Measurements from ENCODE around the gene IL1RL2.

Gene IL1RL2

GRCh38 chr2:102149243-102149642 lies 37.6 kb upstream of the IL1RL2 start:
- H3K36me3 Mint-ChIP-seq = peaks cover 8 to 13% of the 10 kb centered on the region in 2 donors
- no peak for DNase-seq
- peaks cover 35% of the 10 kb centered on the region in 2 donors for H3K27me3 Mint-ChIP-seq
- peaks cover 38 to 39% of the 10 kb centered on the region in 2 donors for H3K9me3 Mint-ChIP-seq
- no peak overlapping the region for H3K27ac Mint-ChIP-seq
- ATAC-seq (replicated peaks) = no peak
- H3K4me1 Mint-ChIP-seq = peaks cover 0 to 4% of the 10 kb centered on the region in 2 donors
- H3K4me3 Mint-ChIP-seq = no peak overlapping the region

- DNase-seq (no peak), ATAC-seq (replicated peaks) (no peak)
- H3K4me3 Mint-ChIP-seq = no peak overlapping the region
- H3K4me1 Mint-ChIP-seq = peaks cover 0 to 4% of the 10 kb centered on the region in 2 donors
- H3K9me3 Mint-ChIP-seq = peaks cover 36 to 37% of the 10 kb centered on the region in 2 donors
- peaks cover 32 to 35% of the 10 kb centered on the region in 2 donors for H3K27me3 Mint-ChIP-seq
- H3K36me3 Mint-ChIP-seq = peaks cover 6 to 11% of the 10 kb centered on the region in 2 donors
- H3K27ac Mint-ChIP-seq = no peak overlapping the region
Observed at GRCh38 chr2:102149644-102150455, 37.0 kb upstream of the IL1RL2 start.

GRCh38 chr2:102154364-102154763 lies 32.5 kb upstream of the IL1RL2 start:
- peaks cover 6 to 10% of the 10 kb centered on the region in 2 donors for H3K9me3 Mint-ChIP-seq
- ATAC-seq (replicated peaks) = no peak
- no peaks in the 10 kb centered on the region for H3K36me3 Mint-ChIP-seq
- DNase-seq = no peak
- no peak overlapping the region for H3K4me3 Mint-ChIP-seq
- H3K27ac Mint-ChIP-seq = no peak overlapping the region
- peaks cover 8 to 22% of the 10 kb centered on the region in 2 donors for H3K27me3 Mint-ChIP-seq
- H3K4me1 Mint-ChIP-seq = no peaks in the 10 kb centered on the region

GRCh38 chr2:102154946-102155702 lies 31.7 kb upstream of the IL1RL2 start:
- no peaks in the 10 kb centered on the region for H3K4me1 Mint-ChIP-seq
- DNase-seq = no peak
- no peak for ATAC-seq (replicated peaks)
- no peak overlapping the region for H3K27ac Mint-ChIP-seq
- H3K9me3 Mint-ChIP-seq = peaks cover 6 to 9% of the 10 kb centered on the region in 2 donors
- H3K36me3 Mint-ChIP-seq = no peaks in the 10 kb centered on the region
- H3K4me3 Mint-ChIP-seq = no peak overlapping the region
- H3K27me3 Mint-ChIP-seq = peaks cover 8 to 22% of the 10 kb centered on the region in 2 donors

- Mint-ChIP-seq H3K4me1 (no peaks in the 10 kb centered on the region), H3K9me3 (peaks cover 6 to 9% of the 10 kb centered on the region in 2 donors), H3K27ac (no peak overlapping the region), H3K36me3 (no peaks in the 10 kb centered on the region), H3K27me3 (peaks cover 8 to 22% of the 10 kb centered on the region in 2 donors), H3K4me3 (no peak overlapping the region)
- ATAC-seq (replicated peaks) = no peak
- no peak for DNase-seq
Observed at GRCh38 chr2:102155703-102156515, 30.9 kb upstream of the IL1RL2 start.

- no peak for DNase-seq
- Mint-ChIP-seq H3K27me3 (peaks cover 0 to 11% of the 10 kb centered on the region in 2 donors), H3K36me3 (no peaks in the 10 kb centered on the region), H3K27ac (no peak overlapping the region), H3K4me3 (no peak overlapping the region), H3K4me1 (no peaks in the 10 kb centered on the region), H3K9me3 (peaks cover 6% of the 10 kb centered on the region in 2 donors)
- no peak for ATAC-seq (replicated peaks)
Observed at GRCh38 chr2:102158011-102158755, 28.6 kb upstream of the IL1RL2 start.

- H3K4me1 Mint-ChIP-seq = no peaks in the 10 kb centered on the region
- no peak overlapping the region for H3K4me3 Mint-ChIP-seq
- H3K9me3 Mint-ChIP-seq = peaks cover 0 to 5% of the 10 kb centered on the region in 2 donors
- H3K27ac Mint-ChIP-seq = no peak overlapping the region
- no peak for ATAC-seq (replicated peaks)
- no peak for DNase-seq
- H3K36me3 Mint-ChIP-seq = no peaks in the 10 kb centered on the region
- H3K27me3 Mint-ChIP-seq = peaks cover 4 to 10% of the 10 kb centered on the region in 2 donors
Observed at GRCh38 chr2:102159295-102159694, 27.5 kb upstream of the IL1RL2 start.

GRCh38 chr2:102166189-102166845 lies 20.5 kb upstream of the IL1RL2 start:
- H3K27ac Mint-ChIP-seq = no peak overlapping the region
- no peaks in the 10 kb centered on the region for H3K36me3 Mint-ChIP-seq
- peaks cover 8 to 12% of the 10 kb centered on the region in 2 donors for H3K27me3 Mint-ChIP-seq
- ATAC-seq (replicated peaks) (no peak), DNase-seq (no peak)
- no peaks in the 10 kb centered on the region for H3K4me1 Mint-ChIP-seq
- H3K9me3 Mint-ChIP-seq = no peaks in the 10 kb centered on the region
- H3K4me3 Mint-ChIP-seq = no peak overlapping the region

GRCh38 chr2:102168026-102168771 lies 18.6 kb upstream of the IL1RL2 start:
- no peak for DNase-seq
- Mint-ChIP-seq H3K36me3 (no peaks in the 10 kb centered on the region), H3K4me3 (no peak overlapping the region), H3K27ac (no peak overlapping the region), H3K4me1 (peaks cover 3 to 6% of the 10 kb centered on the region in 2 donors), H3K9me3 (no peaks in the 10 kb centered on the region), H3K27me3 (peaks cover 12% of the 10 kb centered on the region in 2 donors)
- ATAC-seq (replicated peaks) = no peak

GRCh38 chr2:102171946-102172345 lies 14.9 kb upstream of the IL1RL2 start:
- peaks cover 3 to 6% of the 10 kb centered on the region in 2 donors for H3K4me1 Mint-ChIP-seq

GRCh38 chr2:102172745-102173144 lies 14.1 kb upstream of the IL1RL2 start:
- Mint-ChIP-seq H3K9me3 (no peaks in the 10 kb centered on the region), H3K27ac (peak overlapping the region; percentile 63), H3K27me3 (peaks cover 7 to 10% of the 10 kb centered on the region in 2 donors), H3K36me3 (no peaks in the 10 kb centered on the region), H3K4me1 (peaks cover 3 to 6% of the 10 kb centered on the region in 2 donors), H3K4me3 (no peak overlapping the region)
- DNase-seq (no peak), ATAC-seq (replicated peaks) (no peak)

More at GRCh38 chr2:102171946-102172345, 14.9 kb upstream of the IL1RL2 start:
- Mint-ChIP-seq H3K36me3 (no peaks in the 10 kb centered on the region), H3K27ac (no peak overlapping the region), H3K4me3 (no peak overlapping the region), H3K9me3 (no peaks in the 10 kb centered on the region), H3K27me3 (peaks cover 5 to 8% of the 10 kb centered on the region in 2 donors)
- ATAC-seq (replicated peaks) = no peak
- no peak for DNase-seq

- Mint-ChIP-seq H3K27me3 (peaks cover 14 to 16% of the 10 kb centered on the region in 2 donors), H3K27ac (no peak overlapping the region), H3K4me3 (no peak overlapping the region), H3K9me3 (no peaks in the 10 kb centered on the region), H3K4me1 (peaks cover 3 to 6% of the 10 kb centered on the region in 2 donors), H3K36me3 (no peaks in the 10 kb centered on the region)
- DNase-seq = no peak
- no peak for ATAC-seq (replicated peaks)
Observed at GRCh38 chr2:102176172-102176571, 10.7 kb upstream of the IL1RL2 start.
